ENCODE measurements around the gene TMEM38A.
"Not testable (repeated sequence)": the region's sequence is repeated elsewhere in the genome, so short reads cannot be mapped to it uniquely, and the experiment has no call there.

TMEM38A gene

GRCh38 chr19:16640951-16641350 lies 20.0 kb upstream of the TMEM38A start:
- no peak for DNase-seq

GRCh38 chr19:16641695-16642094 lies 19.2 kb upstream of the TMEM38A start:
- no peak for DNase-seq

GRCh38 chr19:16645140-16645539 lies 15.8 kb upstream of the TMEM38A start:
- DNase-seq = no peak

GRCh38 chr19:16649734-16650133 lies 11.2 kb upstream of the TMEM38A start:
- DNase-seq = no peak

- DNase-seq = no peak
Measured at GRCh38 chr19:16650821-16651220, 10.1 kb upstream of the TMEM38A start.

GRCh38 chr19:16651421-16652188 lies 9.3 kb upstream of the TMEM38A start:
- DNase-seq = not testable (repeated sequence)

- DNase-seq = no peak
Measured at GRCh38 chr19:16652854-16653253, 8.1 kb upstream of the TMEM38A start.

GRCh38 chr19:16654140-16654539 lies 6.8 kb upstream of the TMEM38A start:
- DNase-seq = no peak

GRCh38 chr19:16654627-16655026 lies 6.3 kb upstream of the TMEM38A start:
- DNase-seq = no peak

- no peak for DNase-seq
Measured at GRCh38 chr19:16655727-16656126, 5.2 kb upstream of the TMEM38A start.

- no peak for DNase-seq
Measured at GRCh38 chr19:16657384-16657783, 3.6 kb upstream of the TMEM38A start.

GRCh38 chr19:16659464-16659831 lies 1.5 kb upstream of the TMEM38A start:
- no peak for DNase-seq

- peak; percentile 98 for DNase-seq
Measured at GRCh38 chr19:16659832-16660708, 869 bp upstream of the TMEM38A start, which contains the start of gene SMIM7. SMIM7 (minus strand) TSS chr19:16660144; CDS start chr19:16660110, 34 bp downstream.

- DNase-seq = no peak
Measured at GRCh38 chr19:16661480-16662034, 618 bp downstream of the TMEM38A start.

- no peak for DNase-seq
Measured at GRCh38 chr19:16668176-16668575, 7.2 kb downstream of the TMEM38A start.

GRCh38 chr19:16668702-16669101 lies 7.8 kb downstream of the TMEM38A start:
- not testable (repeated sequence) for DNase-seq

- no peak for DNase-seq
Measured at GRCh38 chr19:16670291-16670690, 9.4 kb downstream of the TMEM38A start.

GRCh38 chr19:16671652-16672274 lies 10.8 kb downstream of the TMEM38A start:
- no peak for DNase-seq

- DNase-seq = no peak
Measured at GRCh38 chr19:16673231-16673630, 12.3 kb downstream of the TMEM38A start.

- not testable (repeated sequence) for DNase-seq
Measured at GRCh38 chr19:16673839-16674238, 12.9 kb downstream of the TMEM38A start.

GRCh38 chr19:16676101-16676798 lies 15.3 kb downstream of the TMEM38A start:
- DNase-seq = no peak

GRCh38 chr19:16677055-16677454 lies 16.1 kb downstream of the TMEM38A start:
- DNase-seq = no peak

- no peak for DNase-seq
Measured at GRCh38 chr19:16678498-16678897, 17.6 kb downstream of the TMEM38A start.
